Measurements from ENCODE around the gene PTGES3. TPM values are rescaled to one million over a fixed set of nuclear protein-coding genes. Genes with fewer than 3 reads are reported as not detected.

PTGES3 gene
- total and polyA plus RNA-seq, 2 of the 8 experiments (the other 6 are each of a cell fraction or from before 2014, with no cell fraction given): 111 to 464 TPM

GRCh38 chr12:56671608-56672007, 16.5 kb downstream of the PTGES3 start (continued):
- TF ChIP-seq CREB1 (IDR thresholded peaks at IDR 0.05): no peak
- no peak for TF ChIP-seq POU5F1 (IDR thresholded peaks at IDR 0.05; ENCODE audit: low read depth, low read length)
- TF ChIP-seq RFX5 (IDR thresholded peaks at IDR 0.05; ENCODE audit: borderline replicate concordance, low read depth, low read length): no peak
- TF ChIP-seq CHD1 (IDR thresholded peaks at IDR 0.05; ENCODE audit: low read depth, low read length): no peak
- no peak for TF ChIP-seq HDAC6 (IDR thresholded peaks at IDR 0.05; ENCODE audit: low read depth, low read length)
